Lower lobe of right lung (tissue), 2 donors: ENCODE measurements around the gene SYTL2. TPM values are rescaled to one million over a fixed set of nuclear protein-coding genes. Genes with fewer than 3 reads are reported as not detected.

Experiments used
- ATAC-seq, 2 donors: fragments of 200-7000 bp; cut with Tn5 transposase; one replicate each; pipeline ENCODE4 v1.9.1; 2020 to 2022; ENCODE audit warnings: mild to moderate bottlenecking in 2 of 2, moderate library complexity in 2 of 2
- DNase-seq: peaks from one replicate; pipeline ENCODE4 v3.0.0-alpha.2; 2020
- H3K27ac ChIP-seq: fragments of 200-600 bp; one replicate; pipeline ENCODE4 v1.8.0; 2022
- H3K27me3 ChIP-seq: fragments of 200-600 bp; one replicate; pipeline ENCODE4 v1.8.0; 2022; ENCODE audit warnings: low read depth
- H3K36me3 ChIP-seq: fragments of 200-600 bp; one replicate; pipeline ENCODE4 v1.8.0; 2022; ENCODE audit warnings: mild to moderate bottlenecking
- H3K4me1 ChIP-seq: fragments of 200-600 bp; one replicate; pipeline ENCODE4 v1.8.0; 2022
- H3K4me3 ChIP-seq: fragments of 200-600 bp; one replicate; pipeline ENCODE4 v1.8.0; 2022; ENCODE audit warnings: mild to moderate bottlenecking
- H3K9me3 ChIP-seq: fragments of 200-600 bp; one replicate; pipeline ENCODE4 v1.8.0; 2022
- intact Hi-C: fragments of 100-400 bp; cut with DNase I; formaldehyde crosslinking; loops from one replicate; pipeline ENCODE4 v1.11.0; 2022
- total RNA-seq: library from RNA; stranded (reverse); fragmentation: NEBNext Ultra II Directional; extraction: Animal tissue kit (Norgen Biotek cat#: 25700); gene quantifications from one replicate; pipeline ENCODE4 v1.2.1, GENCODE V29; 2021
- TF ChIP-seq, protein P1 (sequence below): fragments of 200-600 bp; IDR thresholded peaks from one replicate; pipeline ENCODE4 v1.8.0; 2022; ENCODE audit warnings: antibody characterized with exemption, mild to moderate bottlenecking
- donor health status: DM: no; HTN: yes; CAD: no; lungs with severe emphysema.

The SYTL2 gene
- total RNA-seq, 1 donor from 2014 or later, result 23.6 TPM

DNA sequence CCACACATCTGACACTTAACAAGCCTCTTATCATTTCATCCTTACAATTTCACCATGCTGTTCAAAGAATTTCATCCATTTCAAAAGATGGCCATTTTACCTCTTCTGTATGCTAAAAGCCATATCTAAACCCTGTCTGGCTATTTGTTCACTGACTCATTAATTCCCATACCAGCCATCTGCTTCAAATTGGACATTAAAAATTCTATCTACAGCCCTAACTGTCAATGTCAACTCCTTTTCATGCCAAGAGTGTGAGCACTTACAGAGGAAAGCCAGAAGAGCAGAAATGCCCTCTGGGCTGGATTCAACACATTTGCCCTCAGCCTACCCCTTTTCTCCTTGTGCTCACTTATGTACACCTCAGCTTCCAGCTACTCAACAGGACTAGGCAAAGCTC lies 59.2 kb downstream of the SYTL2 start:
- ATAC-seq (no peak), DNase-seq (no peak)
- intact Hi-C loops, result no loop called here
- H3K27me3 ChIP-seq, result no peaks in the 10 kb centered on the region
- no peaks in the 10 kb centered on the region for H3K9me3 ChIP-seq
- no peak overlapping the region for H3K27ac ChIP-seq
- no peak overlapping the region for H3K4me3 ChIP-seq
- TF ChIP-seq, protein P1, sequence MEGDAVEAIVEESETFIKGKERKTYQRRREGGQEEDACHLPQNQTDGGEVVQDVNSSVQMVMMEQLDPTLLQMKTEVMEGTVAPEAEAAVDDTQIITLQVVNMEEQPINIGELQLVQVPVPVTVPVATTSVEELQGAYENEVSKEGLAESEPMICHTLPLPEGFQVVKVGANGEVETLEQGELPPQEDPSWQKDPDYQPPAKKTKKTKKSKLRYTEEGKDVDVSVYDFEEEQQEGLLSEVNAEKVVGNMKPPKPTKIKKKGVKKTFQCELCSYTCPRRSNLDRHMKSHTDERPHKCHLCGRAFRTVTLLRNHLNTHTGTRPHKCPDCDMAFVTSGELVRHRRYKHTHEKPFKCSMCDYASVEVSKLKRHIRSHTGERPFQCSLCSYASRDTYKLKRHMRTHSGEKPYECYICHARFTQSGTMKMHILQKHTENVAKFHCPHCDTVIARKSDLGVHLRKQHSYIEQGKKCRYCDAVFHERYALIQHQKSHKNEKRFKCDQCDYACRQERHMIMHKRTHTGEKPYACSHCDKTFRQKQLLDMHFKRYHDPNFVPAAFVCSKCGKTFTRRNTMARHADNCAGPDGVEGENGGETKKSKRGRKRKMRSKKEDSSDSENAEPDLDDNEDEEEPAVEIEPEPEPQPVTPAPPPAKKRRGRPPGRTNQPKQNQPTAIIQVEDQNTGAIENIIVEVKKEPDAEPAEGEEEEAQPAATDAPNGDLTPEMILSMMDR, result no peak
- no peaks in the 10 kb centered on the region for H3K36me3 ChIP-seq
- H3K4me1 ChIP-seq, result peaks cover 38% of the 10 kb centered on the region

DNA sequence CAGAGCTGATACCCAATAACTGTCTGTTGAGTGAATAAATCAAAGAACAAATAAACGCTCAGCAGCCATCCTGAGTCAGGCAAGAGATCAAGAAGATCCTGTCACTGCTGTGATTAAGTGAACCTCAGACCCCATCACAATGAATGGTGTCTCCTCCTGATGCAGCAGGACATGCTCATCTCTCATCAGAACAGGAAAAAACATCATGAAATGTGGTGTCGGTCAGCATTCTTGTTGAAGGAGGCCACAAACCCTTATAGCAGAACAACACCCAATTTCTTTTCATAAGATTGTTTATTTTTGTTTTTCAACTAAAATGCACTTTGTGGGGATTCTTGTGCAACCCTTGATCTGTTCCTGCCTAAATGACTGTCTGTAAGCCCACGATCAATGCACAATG lies 60.3 kb downstream of the SYTL2 start:
- TF ChIP-seq, protein P1, result no peak
- Histone ChIP-seq H3K4me3 (no peak overlapping the region), H3K27ac (no peak overlapping the region), H3K36me3 (no peaks in the 10 kb centered on the region), H3K9me3 (no peaks in the 10 kb centered on the region), H3K27me3 (no peaks in the 10 kb centered on the region), H3K4me1 (peaks cover 47% of the 10 kb centered on the region)
- intact Hi-C loops, result no loop called here
- DNase-seq (no peak), ATAC-seq (peak in 1 of 2 donors; percentile 5)

DNA sequence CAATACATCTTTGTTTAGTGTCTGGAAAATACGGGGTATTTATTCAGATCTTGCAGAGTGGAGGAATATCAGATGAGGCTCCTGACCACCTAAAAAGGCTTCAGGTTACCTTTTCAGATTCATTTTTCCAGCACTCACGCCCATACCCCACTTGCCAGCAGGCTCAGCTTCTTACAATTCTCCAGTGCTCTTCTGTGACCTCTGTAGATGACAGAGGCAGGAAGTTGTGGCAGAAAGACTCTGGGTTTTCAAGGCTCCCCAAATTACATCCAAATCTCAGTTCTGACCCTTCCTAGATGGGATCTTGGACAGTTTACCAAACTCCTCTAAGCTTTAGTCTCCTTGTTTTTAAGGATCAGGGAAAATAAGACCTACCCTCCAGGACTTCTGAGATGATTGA lies 61.1 kb downstream of the SYTL2 start:
- DNase-seq (no peak), ATAC-seq (no peak)
- intact Hi-C loops, result no loop called here
- H3K4me3 ChIP-seq, result no peak overlapping the region
- TF ChIP-seq, protein P1, result no peak
- no peaks in the 10 kb centered on the region for H3K27me3 ChIP-seq
- H3K27ac ChIP-seq, result no peak overlapping the region
- no peaks in the 10 kb centered on the region for H3K36me3 ChIP-seq
- H3K4me1 ChIP-seq, result peaks cover 47% of the 10 kb centered on the region
- H3K9me3 ChIP-seq, result no peaks in the 10 kb centered on the region

DNA sequence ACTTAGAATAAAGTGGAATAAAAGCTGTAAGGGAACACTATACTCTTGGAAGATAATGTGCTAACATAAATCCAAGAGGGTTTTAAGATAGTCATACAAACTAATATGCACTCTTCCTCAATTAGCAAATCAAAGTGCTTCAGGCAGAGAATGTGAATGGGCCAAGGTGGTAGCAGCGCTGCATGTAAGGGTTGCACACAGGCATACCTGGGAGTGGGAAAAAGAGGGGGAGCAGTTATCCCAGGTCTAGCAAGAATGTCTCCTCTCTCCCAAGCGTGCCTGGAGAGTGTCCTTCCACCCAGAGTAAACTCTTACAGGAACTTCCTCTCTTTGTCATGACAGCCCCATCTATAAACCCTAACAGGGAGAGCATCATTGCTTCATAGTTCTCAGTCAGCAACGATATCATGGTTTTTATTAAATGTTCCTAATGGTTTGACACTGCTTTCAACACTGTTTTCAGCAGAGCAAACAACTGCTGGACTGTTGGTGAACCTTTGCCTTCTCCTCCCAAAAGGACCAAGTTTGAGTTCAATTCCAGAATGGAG lies 61.6 kb downstream of the SYTL2 start:
- ATAC-seq, result no peak
- Histone ChIP-seq H3K9me3 (no peaks in the 10 kb centered on the region), H3K27me3 (no peaks in the 10 kb centered on the region), H3K4me3 (no peak overlapping the region), H3K36me3 (no peaks in the 10 kb centered on the region), H3K27ac (no peak overlapping the region), H3K4me1 (peaks cover 47% of the 10 kb centered on the region)
- TF ChIP-seq, protein P1, result no peak
- intact Hi-C loops, result no loop called here
- no peak for DNase-seq

DNA sequence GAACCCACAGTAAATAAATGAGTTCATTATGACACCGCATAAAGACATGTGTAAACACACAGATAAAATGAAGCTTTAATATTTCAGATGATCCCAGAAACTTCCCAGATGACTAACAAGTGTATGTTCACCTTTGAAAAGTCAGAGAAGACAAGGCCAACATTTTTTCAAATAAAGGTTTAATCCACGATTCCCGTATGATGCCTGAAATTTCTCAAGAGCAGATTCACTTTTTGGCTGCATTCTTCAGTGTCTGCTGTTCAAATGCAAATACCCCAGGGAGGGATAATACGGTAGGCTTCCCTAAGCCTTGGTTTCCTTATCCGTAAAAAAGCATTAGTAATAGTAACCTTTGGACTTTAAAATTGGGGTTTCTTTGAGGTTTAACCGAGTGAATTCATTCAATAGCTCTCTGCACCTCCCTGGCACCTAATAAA lies 62.5 kb downstream of the SYTL2 start:
- H3K9me3 ChIP-seq, result no peaks in the 10 kb centered on the region
- H3K27ac ChIP-seq, result no peak overlapping the region
- intact Hi-C loops, result no loop called here
- TF ChIP-seq, protein P1, result no peak
- DNase-seq (no peak), ATAC-seq (no peak)
- no peaks in the 10 kb centered on the region for H3K36me3 ChIP-seq
- peaks cover 47% of the 10 kb centered on the region for H3K4me1 ChIP-seq
- H3K27me3 ChIP-seq, result no peaks in the 10 kb centered on the region
- H3K4me3 ChIP-seq, result no peak overlapping the region

DNA sequence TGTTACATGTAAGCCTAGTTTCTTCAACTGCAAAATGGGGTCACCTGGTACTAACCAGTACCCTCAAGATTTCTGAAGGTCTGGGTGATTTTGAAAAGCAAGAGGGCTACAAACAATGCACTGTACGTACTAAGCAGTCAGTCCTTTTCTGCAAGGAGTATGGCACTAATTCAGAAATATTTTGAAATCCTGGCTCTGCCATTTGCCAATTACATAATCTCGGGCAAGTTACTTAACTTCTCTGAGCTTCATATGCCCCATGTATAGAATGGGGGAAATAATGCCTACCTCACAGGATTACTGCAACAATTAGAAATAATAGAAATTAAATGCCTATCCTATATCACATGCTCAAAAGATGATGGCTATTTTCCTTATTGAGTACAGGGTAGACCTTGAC lies 64.3 kb downstream of the SYTL2 start:
- Histone ChIP-seq H3K27me3 (no peaks in the 10 kb centered on the region), H3K4me1 (peaks cover 39% of the 10 kb centered on the region)
- intact Hi-C loops, result no loop called here

More for the DNA sequence above, 64.3 kb downstream of the SYTL2 start:
- H3K4me3 ChIP-seq, result no peak overlapping the region
- H3K36me3 ChIP-seq, result no peaks in the 10 kb centered on the region
- H3K27ac ChIP-seq, result no peak overlapping the region
- H3K9me3 ChIP-seq, result no peaks in the 10 kb centered on the region
- no peak for ATAC-seq
- TF ChIP-seq, protein P1, result no peak
- DNase-seq, result no peak
